ENCODE measurements around the gene TMEM250. TPM values are rescaled to one million over a fixed set of nuclear protein-coding genes. Genes with fewer than 3 reads are reported as not detected.
A peak's percentile ranks its signal among the peaks of the same experiment; 100 is the strongest.
"Not testable (repeated sequence)": the region's sequence is repeated elsewhere in the genome, so short reads cannot be mapped to it uniquely, and the experiment has no call there.

Gene TMEM250
- total and polyA plus RNA-seq, 12 donors: 9.7 to 26.4 (median 15.4) TPM

- Histone ChIP-seq H3K27me3 (peaks cover 0 to 6% (median 0%) of the 10 kb centered on the region in 7 donors), H3K9me3 (no peaks in the 10 kb centered on the region), H3K36me3 (no peaks in the 10 kb centered on the region), H3K4me3 (no peak overlapping the region), H3K4me1 (peaks cover 23 to 59% (median 55%) of the 10 kb centered on the region in 9 donors), H3K27ac (no peak overlapping the region)
- no peak for TF ChIP-seq CTCF (IDR thresholded peaks at IDR 0.05)
- intact Hi-C loops (cut with DNase I): no loop called here
- ATAC-seq (no peak), DNase-seq (no peak)
- 62 to 65% methylated on average over 29 to 34 of the region's 34 CpGs for WGBS, 2 donors
Measured at GRCh38 chr9:136103651-136104487, 14.8 kb downstream of the TMEM250 start.

GRCh38 chr9:136101615-136102074, 17.0 kb downstream of the TMEM250 start:
- WGBS, 2 donors: 95 to 96% methylated on average over 11 to 13 of the region's 27 CpGs
- H3K9me3 ChIP-seq; H3K27me3 ChIP-seq; H3K27ac ChIP-seq; intact Hi-C loops (cut with DNase I); H3K4me3 ChIP-seq; H3K36me3 ChIP-seq; DNase-seq; ATAC-seq: not testable (repeated sequence)
- H3K4me1 ChIP-seq: peaks cover 23 to 42% (median 36%) of the 10 kb centered on the region in 9 donors

- DNase-seq (no peak), ATAC-seq (no peak)
- Histone ChIP-seq H3K27me3 (peaks cover 0 to 7% (median 0%) of the 10 kb centered on the region in 7 donors), H3K27ac (no peak overlapping the region), H3K4me1 (peaks cover 17 to 42% (median 34%) of the 10 kb centered on the region in 9 donors), H3K9me3 (no peaks in the 10 kb centered on the region), H3K36me3 (no peaks in the 10 kb centered on the region), H3K4me3 (no peak overlapping the region)
- 70 to 74% methylated on average over 22 to 26 of the region's 30 CpGs for WGBS, 2 donors
- no peak for TF ChIP-seq CTCF (IDR thresholded peaks at IDR 0.05)
- intact Hi-C loops (cut with DNase I): no loop called here
Measured at GRCh38 chr9:136100700-136101614, 17.7 kb downstream of the TMEM250 start.

DNA sequence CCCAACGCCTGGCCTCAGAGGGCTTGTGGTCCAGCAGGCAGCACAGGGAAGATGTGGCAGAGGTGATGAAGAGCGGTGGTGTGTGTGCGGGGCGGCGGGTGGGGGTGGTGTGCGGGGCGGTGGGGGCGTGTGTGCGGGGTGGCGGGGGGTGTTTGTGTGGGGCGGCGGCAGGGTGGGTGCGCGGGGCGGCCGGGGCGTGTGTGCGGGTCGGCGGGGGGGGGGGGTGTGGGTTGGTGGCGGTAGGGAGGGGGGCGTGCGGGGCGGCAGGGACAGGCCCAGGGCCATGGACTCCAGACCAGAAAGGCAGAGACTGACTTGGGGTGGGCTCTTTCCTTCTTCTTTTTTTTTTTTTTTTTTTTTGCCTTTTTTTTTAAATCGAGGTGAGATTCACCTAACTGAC, 19.1 kb downstream of the TMEM250 start:
- Histone ChIP-seq H3K36me3 (no peaks in the 10 kb centered on the region), H3K9me3 (no peaks in the 10 kb centered on the region), H3K27ac (peak overlapping the region in 1 of 10 donors; percentile 4), H3K4me3 (no peak overlapping the region), H3K27me3 (peaks cover 0 to 7% (median 0%) of the 10 kb centered on the region in 7 donors), H3K4me1 (peaks cover 5 to 31% (median 22%) of the 10 kb centered on the region in 9 donors)
- no peak for TF ChIP-seq CTCF (IDR thresholded peaks at IDR 0.05)
- ATAC-seq: no peak
- WGBS, 2 donors: 80 to 84% methylated on average over 20 to 25 of the region's 25 CpGs
- intact Hi-C loops (cut with DNase I): no loop called here
- no peak for DNase-seq
